G401.6 (cell line): ENCODE measurements around the gene OR2F1.

Experiments
- FAIRE-seq: peaks from 2 replicates; lab custom pipeline; 2012; peaks lifted over from hg19 to GRCh38; lab: Jason Lieb, UNC

OR2F1 gene, protein sequence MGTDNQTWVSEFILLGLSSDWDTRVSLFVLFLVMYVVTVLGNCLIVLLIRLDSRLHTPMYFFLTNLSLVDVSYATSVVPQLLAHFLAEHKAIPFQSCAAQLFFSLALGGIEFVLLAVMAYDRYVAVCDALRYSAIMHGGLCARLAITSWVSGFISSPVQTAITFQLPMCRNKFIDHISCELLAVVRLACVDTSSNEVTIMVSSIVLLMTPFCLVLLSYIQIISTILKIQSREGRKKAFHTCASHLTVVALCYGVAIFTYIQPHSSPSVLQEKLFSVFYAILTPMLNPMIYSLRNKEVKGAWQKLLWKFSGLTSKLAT

DNA sequence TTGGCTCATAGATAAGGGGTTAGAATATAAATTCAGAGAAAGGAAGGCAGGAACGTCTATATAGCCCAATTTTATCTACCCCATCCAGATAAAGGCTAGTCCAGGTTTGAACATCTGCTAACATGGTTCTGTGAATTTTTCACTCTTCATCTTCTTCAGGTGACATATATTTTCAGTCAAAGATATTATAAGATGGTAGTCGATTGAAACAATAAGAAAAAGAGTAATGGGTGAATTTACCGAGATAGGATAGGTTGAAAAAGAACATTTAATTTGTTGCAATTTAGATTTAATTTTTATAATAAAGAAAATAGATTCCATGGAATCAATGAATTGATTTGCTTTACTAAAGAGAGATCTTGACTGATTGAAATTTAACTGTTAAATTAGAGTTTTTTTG is at the start of gene OR2F1:
OR2F1 (plus strand) TSS at position 301 of the 400 bp plus-strand sequence. CDS start 5,127 bp downstream, outside the sequence.
- FAIRE-seq = no peak

DNA sequence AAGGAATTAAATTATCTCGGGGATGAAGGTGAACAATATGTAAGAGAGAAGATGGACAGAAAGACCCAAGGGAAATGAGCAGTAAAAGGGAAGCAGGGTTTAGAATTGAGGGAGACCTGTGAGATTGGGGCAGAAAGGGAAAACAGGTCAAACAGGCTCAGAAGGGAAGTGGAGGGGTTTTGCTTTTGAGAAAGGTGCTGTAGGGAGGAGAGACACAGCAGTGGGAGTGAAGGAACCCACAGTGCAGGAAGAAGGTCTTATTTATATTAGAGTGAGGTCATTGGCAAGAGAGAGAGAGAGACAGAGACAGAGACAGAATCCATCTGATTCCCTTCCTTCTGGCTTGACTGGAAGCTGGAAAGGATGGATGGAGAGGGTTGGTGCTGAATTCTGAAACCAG is 49.1 kb upstream of the OR2F1 start:
- FAIRE-seq = no peak

DNA sequence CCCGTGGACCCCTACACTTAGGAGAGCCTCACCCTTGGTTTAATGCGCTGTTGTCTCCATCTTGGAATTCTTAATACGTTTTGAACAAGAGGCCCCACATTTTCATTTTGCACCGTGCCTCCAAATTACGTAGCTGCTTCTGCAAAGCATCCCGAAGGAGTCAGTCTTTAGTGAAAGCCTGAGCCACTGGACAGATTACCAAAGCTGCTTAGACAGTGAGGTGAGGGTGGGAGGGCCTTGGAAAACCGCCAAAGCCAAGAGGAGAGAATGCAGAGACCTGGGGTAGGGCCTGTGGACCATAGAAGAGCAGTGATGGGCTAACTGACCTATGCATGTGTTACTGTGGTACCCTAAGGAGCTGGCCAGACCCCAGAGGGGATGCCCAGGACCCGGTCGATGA is 48.5 kb upstream of the OR2F1 start:
- FAIRE-seq = no peak

DNA sequence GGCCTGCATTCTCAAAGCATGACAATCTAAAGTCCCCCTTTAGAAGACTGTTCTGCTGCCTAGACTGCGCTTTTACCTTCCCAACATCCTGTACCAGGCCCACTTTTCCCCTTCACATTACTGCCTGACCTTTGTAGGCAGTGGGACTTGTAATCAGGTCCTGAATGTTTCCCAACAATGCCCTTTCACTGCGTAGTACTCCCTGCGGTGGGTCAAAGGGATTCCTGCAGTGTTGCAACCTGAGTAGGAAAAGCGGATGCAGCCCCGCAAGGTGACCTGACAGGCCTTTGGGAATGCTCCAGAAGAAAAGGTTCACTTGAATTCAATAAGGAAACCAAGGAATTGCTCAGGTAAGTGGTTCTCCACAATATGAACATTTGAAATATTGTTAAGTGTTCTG is 47.7 kb upstream of the OR2F1 start:
- no peak for FAIRE-seq

DNA sequence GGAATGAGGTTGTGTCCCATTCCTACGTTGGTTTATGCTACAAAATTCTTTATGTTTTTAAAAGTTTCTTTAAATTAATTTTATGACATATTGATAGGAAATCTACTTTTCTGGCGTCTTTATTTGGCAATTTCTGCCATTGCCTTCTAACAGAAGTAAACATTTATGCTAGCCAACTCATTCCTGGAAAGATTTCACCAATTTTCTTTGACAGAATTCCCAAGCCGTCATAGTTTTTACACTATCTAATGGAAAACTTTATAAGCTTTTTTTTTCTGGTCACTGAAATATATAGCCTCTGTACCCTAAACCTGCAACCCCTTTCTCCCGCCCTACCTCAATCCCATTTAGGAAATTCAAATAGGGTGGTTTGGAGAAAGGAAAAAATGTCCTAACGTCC is 46.5 kb upstream of the OR2F1 start:
- FAIRE-seq = no peak

DNA sequence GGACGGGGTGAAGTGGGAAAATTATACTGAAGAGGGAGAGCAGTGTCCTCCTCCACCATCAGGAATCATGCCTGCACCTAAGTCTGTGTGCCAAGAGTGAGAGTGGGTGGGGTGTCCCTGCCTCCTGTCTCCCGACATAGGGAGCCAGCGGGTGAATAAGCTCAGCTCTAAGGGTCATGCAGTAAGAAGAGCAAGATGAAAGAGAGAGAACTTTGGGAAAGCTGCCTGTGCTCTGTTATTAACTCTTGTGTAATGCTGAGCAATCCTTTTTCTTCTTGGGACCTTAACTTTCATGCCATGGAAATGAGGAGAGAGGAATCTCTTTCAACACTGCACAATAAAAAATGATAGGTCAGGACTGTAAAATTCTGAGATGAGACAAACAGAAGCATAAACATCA is 44.8 kb upstream of the OR2F1 start:
- FAIRE-seq = no peak

DNA sequence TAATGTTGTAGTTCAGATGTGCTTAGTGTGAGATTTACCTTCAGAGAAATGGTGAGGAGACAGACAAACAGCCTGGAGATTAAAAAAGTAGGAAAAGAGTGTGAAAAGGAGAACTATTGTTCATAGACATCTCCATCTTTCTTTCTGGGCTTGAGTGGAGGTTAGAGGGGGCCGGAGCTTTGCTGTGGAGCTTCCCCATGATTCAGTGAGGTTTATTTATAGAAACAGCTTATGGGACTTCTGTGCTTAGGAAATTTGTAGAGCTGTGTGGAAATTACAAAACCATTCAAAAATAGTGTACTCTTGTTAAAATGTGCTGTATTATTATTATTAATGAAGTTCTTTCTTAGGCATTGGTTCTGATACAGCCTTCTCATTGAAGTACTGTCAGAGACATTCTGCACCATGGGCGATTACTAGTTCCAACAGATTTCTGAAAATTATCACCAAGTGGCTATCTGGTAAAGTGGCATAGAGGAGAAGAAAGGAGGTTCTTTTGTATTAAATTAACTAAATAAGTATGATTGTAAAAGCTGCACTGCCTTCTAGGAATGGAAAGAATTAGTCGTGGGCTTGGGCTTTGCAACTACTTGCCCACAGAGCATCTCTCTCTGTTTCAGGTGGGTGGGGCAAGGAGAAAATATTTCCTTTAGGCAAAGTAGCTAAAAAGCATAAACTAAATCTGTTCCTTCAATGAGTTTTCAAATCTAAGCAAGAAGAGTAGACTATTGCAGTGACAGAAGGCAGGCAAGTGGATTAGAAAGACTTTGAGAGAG is 44.0 kb upstream of the OR2F1 start:
- FAIRE-seq = no peak

DNA sequence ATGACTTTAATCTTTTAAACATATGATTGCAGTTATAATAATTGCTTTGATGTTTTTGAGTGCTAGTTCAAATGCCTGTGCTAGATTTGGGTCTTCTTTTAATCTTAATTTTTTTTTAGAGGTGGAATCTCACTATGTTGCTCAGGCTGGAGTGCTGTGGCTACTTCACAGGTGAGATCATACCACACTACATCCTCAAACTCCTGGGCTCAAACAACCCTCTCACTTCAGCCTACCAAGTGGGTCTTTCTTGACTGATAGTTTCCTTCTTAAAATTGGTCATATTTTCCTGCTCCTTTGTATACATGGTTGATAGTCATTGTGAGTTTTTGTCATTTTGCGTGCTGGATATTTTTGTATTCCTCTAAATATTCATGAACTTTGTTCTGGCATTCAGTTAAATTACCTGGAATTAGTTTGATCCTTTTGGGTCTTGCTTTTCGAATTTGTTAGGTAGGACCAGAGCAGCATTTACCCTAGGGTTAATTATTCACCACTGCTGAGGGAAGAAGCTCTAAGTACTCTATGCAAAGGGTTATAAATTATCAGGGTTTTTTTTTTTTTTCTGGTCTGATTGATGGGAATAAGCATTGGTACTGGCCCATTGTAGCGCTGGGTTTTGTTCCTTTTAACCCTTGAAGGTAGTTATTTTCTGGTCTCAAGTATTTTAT is 40.6 kb upstream of the OR2F1 start:
- FAIRE-seq = no peak

DNA sequence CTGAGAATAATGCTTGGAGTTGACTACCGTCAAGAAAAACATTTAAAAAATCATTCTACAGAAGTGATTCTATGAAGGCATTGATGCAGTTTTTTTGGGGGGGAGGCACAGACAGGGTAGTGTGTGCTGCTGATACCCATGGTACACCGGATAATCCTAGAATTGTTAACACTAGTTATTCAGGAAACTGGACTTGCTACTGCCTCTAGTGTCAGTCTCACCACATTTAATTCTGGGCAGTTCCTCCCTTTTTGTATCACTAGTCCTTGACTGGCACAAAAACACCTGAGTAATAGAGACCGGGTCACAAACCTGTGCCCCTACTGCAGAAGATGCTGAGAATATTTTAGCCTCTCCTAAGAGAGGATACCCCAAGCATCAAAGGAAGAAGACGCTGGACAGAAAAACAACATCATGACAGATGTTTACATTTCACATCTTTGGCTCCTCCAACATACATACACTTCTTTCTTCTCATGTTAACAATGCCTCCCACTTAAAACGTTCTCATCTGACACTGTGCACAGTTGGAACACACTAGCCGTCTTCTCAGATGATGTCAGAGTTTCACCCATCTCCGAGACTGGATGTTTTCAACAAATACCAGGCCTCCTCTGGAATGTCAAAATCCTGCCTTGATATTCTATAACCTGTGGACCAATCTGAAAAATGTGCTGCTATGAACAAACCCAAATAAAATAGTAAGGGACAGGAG is 39.5 kb upstream of the OR2F1 start:
- FAIRE-seq = no peak

DNA sequence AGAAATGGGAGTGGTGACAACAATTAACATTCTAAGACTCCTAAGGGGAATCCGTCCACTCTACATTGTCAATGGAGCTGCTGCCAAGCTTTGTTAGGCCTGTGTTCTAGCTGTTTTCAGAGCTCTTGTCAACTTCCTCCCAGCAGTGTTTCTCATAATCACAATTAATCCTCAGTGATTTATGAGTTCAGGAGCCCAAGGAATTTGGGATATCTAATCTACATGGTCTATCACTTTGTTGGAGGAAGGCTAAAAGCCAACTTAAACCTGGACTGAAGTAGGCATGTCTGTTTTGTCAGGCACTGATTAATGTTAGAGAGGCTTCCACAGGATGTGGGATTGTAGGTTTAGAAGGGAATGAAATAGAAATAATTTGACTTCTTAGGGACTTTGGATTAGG is 29.8 kb upstream of the OR2F1 start:
- no peak for FAIRE-seq

DNA sequence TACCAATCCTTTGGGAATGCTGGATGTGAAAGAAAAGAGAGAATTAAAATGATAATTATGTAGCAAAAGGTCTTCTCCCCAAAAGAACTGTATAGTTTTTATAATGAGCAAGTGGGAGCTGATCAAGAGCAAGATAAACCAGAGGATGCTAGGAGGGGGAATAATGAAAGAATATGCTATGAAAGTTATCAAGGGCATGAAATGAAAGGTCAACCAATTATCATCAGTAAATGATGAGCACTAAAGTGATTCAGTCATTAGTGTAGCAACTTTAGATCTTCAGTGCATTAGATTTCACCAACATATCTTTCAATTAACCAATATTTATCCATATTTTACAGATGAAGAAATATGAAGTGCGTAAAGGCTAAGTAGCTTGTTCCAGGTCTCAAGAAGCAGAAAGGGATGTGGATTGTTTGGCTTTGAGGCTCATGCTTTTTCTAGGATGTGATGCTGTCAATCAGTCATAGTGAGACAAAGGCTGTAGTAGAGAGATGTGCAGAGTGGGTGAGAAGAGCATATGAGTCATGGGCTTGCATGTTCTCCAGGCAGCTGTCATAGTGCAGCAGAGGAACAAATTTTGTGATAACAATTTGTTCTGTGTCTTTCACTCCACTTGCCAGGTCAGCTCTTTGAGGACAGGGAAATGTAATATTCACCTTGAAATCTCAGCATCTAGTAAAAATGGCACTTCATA is 25.3 kb upstream of the OR2F1 start:
- FAIRE-seq = no peak

DNA sequence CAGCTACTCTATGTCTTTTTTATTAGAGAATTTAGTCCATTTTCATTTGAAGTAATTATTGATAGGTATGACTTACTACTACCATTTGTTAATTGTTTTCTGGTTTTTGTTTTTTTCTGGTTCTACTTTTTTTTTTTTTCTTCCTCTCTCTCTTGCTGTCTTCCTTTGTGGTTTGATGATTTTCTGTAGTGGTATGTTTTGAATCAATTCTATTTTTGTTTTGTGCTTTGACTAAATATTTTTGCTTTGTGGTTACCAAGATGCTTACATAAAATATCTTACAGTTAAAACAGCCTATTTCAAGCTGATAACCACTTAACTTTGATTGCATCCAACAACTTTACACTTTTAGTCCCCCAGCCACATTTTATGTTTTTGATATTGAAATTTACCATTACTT is 22.9 kb upstream of the OR2F1 start:
- no peak for FAIRE-seq

DNA sequence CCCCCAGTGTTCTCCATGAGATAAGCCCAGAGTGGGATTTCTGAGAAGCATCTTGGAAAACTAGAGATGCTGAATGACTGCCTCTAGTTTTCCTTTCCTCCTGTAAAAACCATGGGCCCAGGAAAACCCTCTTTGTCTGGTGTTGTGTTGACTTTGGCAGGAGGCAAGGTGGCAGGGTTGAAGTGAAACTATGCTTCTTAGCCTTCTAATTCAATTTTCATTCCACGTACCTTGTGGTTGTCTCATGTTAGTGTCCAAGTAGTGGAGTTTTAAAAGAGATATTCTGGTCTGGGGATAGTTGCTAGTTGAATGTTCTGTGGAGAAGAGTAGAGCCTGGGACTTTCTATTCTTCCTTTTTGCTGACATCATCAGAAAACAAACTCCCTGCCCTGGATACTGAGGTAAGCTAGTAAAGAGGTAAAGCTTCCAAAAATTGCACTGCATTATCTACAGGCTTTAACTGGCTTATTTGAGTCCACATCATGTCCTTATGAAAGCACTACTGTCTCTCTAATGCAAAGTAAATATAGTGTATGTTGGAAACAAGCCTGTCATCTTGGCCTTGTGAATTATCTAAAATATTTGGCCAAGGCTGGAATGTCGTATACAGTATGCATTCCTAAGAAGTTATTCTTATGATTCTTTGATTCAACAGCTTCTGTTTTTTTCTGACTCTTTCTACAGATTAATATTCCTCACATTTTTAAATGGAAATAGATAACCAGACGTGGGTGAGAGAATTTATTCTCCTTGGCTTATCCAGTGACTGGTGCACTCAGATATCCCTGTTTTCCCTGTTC is 19.9 kb upstream of the OR2F1 start, which contains the start of gene OR2F2:
OR2F2 (plus strand) TSS at position 708 of the 800 bp plus-strand sequence; CDS start at position 708, 0 bp downstream.
- FAIRE-seq = no peak

DNA sequence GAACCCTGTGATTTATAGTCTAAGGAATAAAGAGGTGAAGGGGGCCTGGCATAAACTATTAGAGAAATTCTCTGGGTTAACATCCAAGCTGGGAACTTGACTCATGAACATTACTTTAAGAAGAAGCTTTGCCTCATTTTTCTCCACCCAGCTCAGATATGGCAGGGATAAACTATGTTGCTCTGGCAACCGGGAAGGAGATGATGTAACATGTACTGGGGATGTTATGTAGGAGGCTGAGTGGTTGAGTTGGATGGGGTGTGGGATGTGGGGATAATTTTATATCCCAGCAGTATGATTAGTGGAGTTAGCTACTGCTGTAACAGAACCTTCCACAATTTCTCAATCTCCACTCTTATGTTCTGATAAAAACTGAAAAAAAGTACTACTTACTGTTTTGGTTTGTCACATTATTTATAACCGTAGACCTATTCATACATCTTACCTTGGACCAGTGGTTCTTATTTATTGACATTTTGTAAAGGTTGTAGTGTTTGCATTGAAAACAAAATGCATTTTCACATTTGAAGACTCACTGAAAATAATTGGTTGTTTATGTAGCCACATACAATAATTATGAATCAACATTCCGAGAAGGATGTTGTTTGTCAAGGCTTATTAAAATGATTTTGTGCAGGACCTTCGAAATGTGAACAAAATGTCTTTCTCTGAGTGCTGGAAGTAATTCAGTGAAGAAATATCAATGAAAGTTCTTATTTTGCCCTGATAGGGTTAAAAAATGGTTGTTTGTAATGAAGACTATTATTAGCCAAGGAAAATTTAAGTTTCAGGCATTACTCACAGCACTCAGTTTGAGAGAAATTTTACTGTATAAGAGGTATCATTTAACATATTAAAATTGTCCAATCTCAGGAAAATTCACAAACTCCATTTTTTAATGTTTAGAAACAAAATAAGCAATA is 18.3 kb upstream of the OR2F1 start:
- FAIRE-seq = no peak

DNA sequence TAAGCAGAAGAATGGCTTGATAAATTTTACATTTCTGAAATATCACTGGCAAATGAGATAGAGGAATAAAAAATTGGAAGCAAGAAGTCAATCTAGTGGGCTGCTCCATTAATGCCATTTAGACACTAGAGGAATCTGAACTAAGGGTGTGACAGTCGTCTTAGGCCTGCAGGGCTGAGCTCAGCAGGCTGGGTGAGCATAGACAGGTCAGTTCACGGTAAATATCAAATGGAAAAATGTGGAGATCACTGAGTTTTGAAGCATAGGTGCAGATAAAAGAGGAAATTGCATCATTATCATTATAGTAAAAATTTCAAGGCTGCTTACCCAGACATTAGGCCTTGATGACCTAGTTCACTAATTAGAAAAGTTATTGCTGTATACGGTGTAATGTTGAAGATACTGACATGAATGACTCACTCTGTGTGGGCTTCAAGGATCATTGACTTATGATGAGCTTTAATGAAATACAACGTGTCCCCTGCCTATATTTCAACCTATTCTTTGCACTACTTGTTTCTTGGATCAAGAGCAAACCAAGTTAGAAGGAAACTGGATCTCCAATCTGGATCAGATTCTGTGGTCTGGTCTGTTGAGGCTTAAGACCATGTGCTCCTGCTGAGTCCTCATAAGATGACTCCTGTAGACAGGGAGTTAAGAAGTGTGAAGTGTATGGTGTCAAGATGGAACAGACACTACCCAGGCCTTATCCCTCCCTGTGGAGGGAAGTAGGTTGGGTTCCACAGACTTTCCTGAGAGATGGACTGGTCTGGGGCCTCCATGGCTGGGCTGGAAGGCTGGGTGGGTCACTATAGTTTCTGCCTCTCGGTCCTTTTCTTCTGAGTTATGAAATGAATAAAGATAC is 16.0 kb upstream of the OR2F1 start:
- FAIRE-seq = no peak

DNA sequence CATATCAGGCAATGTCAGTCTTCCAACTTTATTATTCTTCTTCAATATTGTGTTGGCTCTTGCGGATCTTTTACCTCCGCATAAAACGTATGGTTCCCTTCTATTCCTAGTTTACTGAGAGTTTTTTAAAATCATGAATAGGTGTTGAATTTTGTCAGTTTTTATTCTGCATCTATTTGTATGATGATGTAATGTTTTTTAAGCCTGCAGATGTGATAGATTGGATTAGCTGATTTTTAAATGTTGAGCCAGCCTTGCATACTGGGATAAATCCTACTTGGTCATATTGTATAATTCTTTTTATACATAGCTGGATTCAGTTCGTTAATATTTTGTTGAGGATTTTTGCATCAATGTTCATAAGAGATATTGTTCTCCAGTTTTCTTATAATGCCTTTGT is 9.2 kb upstream of the OR2F1 start:
- FAIRE-seq = no peak

DNA sequence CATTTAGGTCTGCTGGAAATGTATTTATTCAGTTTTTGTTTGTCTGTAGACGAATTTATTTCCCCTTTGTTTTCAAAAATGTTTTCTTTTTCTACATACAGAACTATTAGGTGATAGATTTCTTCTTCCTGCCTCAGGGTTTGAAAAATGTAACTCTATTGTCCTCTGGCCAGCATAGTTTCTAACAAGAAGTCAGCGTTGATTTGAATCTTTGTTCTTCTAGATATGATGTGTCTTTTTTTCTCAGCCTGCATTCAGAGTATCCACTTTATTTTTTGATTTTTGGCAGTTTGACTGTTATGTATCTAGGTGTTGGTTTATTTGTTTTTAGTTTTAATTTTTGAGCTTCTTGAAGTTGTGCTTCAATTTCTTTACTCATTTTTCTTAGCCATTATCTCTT is 7.5 kb upstream of the OR2F1 start:
- no peak for FAIRE-seq

DNA sequence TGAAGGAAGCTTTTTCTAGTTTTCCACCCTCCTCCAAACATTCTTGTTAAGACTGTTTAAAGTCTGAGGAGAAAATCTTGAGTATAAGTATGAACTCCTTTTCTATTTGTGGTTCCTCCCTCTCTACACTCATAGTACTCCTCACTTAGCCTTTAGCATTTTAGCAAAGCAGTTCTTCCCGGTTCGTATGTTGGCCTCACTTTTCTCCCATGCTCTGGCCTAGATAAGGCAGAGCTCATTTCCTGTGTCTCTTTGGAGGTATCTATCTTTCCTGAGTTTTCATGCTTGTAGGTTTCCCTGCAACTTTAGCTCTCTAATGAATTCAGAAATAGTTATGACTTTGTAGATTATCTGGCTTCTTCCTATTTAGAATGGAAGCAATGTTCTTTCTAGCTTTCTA is 5.9 kb upstream of the OR2F1 start:
- FAIRE-seq = no peak

DNA sequence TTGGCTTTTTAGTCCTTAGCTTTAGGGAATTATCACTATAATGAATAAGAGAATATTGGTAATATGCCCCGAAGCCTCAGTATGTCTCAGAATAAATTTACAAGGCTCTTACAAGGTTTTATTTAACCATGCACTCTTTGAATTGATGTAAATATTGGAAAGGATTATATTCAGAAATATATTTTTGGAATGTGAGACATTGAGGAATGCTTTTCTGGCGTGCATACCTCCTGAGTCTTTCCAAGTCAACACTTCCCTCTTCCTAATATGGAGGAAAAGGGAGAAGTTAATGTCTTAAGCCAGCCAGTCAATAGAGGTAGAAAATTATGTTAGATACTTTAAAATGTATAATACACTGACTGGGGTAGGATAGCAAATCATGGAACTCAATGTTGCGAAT is 1.2 kb upstream of the OR2F1 start:
- FAIRE-seq = no peak
